OCI-LY7 (cell line): ENCODE results near the gene BUD23.

Experiments
- EZH2phosphoT487 ChIP-seq: fragments of 200-600 bp; sonication (generic); IDR thresholded peaks from 2 replicates; pipeline ENCODE4 v1.6.1; 2018; ENCODE audit warnings: low read depth, borderline replicate concordance, mild to moderate bottlenecking, mixed run types, antibody characterized with exemption, low read length, moderate library complexity, mixed read lengths
- TF ChIP-seq, protein P1 (sequence below): fragments of 200-600 bp; sonication (generic); conservative IDR thresholded peaks from 2 replicates; pipeline ENCODE4 v1.5.1; 2014; ENCODE audit warnings: mild to moderate bottlenecking, antibody characterized with exemption, low read length, moderate library complexity, mixed read lengths

DNA sequence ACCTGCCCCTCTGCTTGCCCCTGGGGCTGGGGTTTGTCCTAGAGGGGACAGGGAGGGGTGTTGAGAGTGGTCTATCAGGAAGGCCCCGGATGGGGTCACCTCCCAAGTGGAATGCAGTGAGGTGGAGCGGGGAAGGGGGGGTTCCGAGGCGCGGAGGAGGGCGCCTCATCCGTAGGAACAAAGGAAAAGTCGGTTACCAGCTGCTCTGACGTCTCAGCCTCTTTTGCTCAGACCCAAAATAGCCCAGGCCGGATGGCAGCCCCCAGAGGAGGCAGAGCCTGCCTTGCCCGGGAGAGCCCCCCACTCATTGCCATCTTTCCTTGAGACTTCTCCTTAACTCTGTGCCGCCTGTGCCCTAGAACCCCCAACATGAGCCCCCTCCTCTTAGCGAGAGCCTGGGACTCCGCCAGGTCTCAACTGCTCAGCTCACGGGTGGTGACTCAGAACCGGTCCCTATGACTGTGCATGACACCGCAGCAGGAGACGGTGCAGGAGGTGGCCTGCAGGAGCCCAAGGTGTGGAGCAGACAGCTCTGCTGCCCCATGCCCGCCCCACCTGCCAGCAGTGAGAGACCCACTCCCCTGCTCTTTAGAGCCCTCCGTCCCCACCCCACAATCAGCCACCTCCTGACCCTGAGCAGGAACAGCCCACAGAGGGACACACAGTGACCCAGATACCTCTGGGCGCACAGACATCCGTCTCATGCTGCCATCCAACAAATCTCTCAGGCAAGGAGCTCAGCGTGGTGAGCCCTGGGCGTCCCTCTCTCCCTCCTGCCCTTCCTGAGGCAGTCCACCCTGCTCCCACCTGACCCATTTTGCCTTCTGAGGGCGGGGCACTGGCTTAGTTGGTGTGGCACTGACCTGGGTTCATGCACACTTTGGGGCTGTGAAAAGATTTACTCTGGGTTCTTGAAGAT is 23.0 kb downstream of the BUD23 start:
- TF ChIP-seq, protein P1, sequence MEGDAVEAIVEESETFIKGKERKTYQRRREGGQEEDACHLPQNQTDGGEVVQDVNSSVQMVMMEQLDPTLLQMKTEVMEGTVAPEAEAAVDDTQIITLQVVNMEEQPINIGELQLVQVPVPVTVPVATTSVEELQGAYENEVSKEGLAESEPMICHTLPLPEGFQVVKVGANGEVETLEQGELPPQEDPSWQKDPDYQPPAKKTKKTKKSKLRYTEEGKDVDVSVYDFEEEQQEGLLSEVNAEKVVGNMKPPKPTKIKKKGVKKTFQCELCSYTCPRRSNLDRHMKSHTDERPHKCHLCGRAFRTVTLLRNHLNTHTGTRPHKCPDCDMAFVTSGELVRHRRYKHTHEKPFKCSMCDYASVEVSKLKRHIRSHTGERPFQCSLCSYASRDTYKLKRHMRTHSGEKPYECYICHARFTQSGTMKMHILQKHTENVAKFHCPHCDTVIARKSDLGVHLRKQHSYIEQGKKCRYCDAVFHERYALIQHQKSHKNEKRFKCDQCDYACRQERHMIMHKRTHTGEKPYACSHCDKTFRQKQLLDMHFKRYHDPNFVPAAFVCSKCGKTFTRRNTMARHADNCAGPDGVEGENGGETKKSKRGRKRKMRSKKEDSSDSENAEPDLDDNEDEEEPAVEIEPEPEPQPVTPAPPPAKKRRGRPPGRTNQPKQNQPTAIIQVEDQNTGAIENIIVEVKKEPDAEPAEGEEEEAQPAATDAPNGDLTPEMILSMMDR, result no peak
- TF ChIP-seq EZH2phosphoT487, result no peak
